SU-DHL-6 (cell line): ENCODE measurements around the gene CRYBG2.

Experiments used
- H2AFZ ChIP-seq: fragments of 200-600 bp; sonication (generic); 2 replicates; pipeline ENCODE4 v1.6.1; 2014; ENCODE audit warnings: low read depth, mild to moderate bottlenecking, moderate library complexity, mixed read lengths, antibody characterized with exemption, low read length; ENCODE audit not compliant: severe bottlenecking
- H3F3A ChIP-seq: fragments of 200-600 bp; shearing (Covaris generic); 2 replicates; pipeline ENCODE4 v1.6.0; 2016; ENCODE audit warnings: antibody characterized with exemption, mild to moderate bottlenecking; ENCODE audit not compliant: insufficient read depth
- H3K27ac ChIP-seq: fragments of 200-600 bp; sonication (generic); 2 replicates; pipeline ENCODE4 v1.5.1; 2016; ENCODE audit warnings: low read depth, mild to moderate bottlenecking, low read length, moderate library complexity, mixed read lengths
- H3K27me3 ChIP-seq: fragments of 200-600 bp; sonication (generic), shearing (Covaris generic); 2 replicates; pipeline ENCODE4 v1.6.0; 2014; ENCODE audit warnings: mild to moderate bottlenecking, low read length
- H3K36me3 ChIP-seq: fragments of 200-600 bp; sonication (generic); 2 replicates; pipeline ENCODE4 v1.6.1; 2014; ENCODE audit warnings: mild to moderate bottlenecking, low read length, mixed read lengths
- H3K4me2 ChIP-seq: fragments of 300-600, 200-600 bp; shearing (Covaris generic), sonication (generic); 2 replicates; pipeline ENCODE4 v1.6.0; 2014; ENCODE audit warnings: low read length, low read depth, mild to moderate bottlenecking; ENCODE audit not compliant: poor library complexity, severe bottlenecking
- H3K4me3 ChIP-seq: fragments of 200-600 bp; sonication (generic); 2 replicates; pipeline ENCODE4 v1.5.1; 2014; ENCODE audit warnings: antibody characterized with exemption, low read length, mild to moderate bottlenecking, mixed read lengths; ENCODE audit not compliant: insufficient read depth, poor library complexity, severe bottlenecking
- H3K79me2 ChIP-seq: fragments of 200-600 bp; sonication (generic); 2 replicates; pipeline ENCODE4 v1.6.1; 2014; ENCODE audit warnings: mild to moderate bottlenecking, low read length, moderate library complexity; ENCODE audit not compliant: insufficient read depth
- H3K9ac ChIP-seq: fragments of 200-600 bp; sonication (generic); 2 replicates; pipeline ENCODE4 v1.7.0; 2014; ENCODE audit warnings: mild to moderate bottlenecking, low read length
- H3K9me2 ChIP-seq: fragments of 200-600 bp; sonication (generic); replicated peaks from 2 replicates; pipeline ENCODE4 v1.6.1; 2014; ENCODE audit warnings: low read length; ENCODE audit not compliant: insufficient read depth
- H3K9me3 ChIP-seq: fragments of 200-600 bp; sonication (generic); 2 replicates; pipeline ENCODE4 v1.6.1; 2014; ENCODE audit warnings: low read length, mixed read lengths; ENCODE audit not compliant: insufficient read depth
- H4K20me1 ChIP-seq: fragments of 200-600 bp; sonication (generic); 2 replicates; pipeline ENCODE4 v1.6.1; 2014; ENCODE audit warnings: low read depth, mild to moderate bottlenecking, antibody characterized with exemption, low read length, moderate library complexity, mixed read lengths
- EZH2phosphoT487 ChIP-seq: fragments of 200-600 bp; sonication (generic), shearing (Covaris generic); conservative IDR thresholded peaks from 2 replicates; pipeline ENCODE4 v1.6.1; 2018; ENCODE audit warnings: mild to moderate bottlenecking, antibody characterized with exemption, low read length, moderate library complexity, mixed read lengths
- TF ChIP-seq, protein P1 (sequence below): fragments of 200-600 bp; sonication (generic); IDR thresholded peaks from one replicate; pipeline ENCODE4 v1.5.1; 2017; ENCODE audit warnings: antibody characterized with exemption, mild to moderate bottlenecking, low read length, moderate library complexity; ENCODE audit not compliant: insufficient read depth, poor library complexity, severe bottlenecking

Gene CRYBG2

DNA sequence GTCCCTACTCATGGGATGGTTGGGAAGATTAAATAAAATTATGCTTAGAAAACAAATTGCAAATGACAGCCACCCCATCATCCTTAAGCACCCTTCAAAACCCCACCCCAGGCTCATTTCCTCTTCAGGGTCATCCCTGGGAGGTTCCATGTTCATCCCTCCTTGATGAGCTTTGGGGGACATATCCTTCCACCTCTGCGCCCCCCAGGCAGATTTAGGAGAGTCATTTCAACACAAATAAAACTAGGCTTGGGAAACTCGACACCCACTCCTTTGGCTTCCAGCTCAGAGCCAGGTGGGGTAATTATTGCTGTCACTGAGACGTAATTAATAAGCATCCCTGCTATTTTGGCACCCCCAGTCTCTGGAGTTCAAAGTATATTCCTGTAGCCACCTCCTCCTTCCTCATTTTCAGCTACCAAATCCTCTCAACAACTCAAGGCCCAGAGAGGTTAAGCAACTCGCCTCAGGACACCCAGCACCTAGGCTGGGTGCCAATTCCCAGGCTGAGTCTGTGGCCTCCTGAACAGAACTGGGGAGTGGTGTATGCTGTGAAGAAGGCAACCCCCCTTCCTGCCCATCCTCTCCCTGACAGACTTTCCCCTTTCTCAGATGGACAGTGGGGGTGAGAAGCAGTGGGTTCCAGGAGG is 595 bp downstream of the CRYBG2 start:
- Histone ChIP-seq H3K36me3 (no peaks in the 10 kb centered on the region), H3K4me2 (no peak overlapping the region), H3K9me2 (no peaks in the 10 kb centered on the region), H2AFZ (no peak overlapping the region), H3F3A (no peaks in the 10 kb centered on the region), H3K27me3 (no peaks in the 10 kb centered on the region), H3K9me3 (no peaks in the 10 kb centered on the region), H4K20me1 (no peaks in the 10 kb centered on the region), H3K9ac (no peak overlapping the region), H3K27ac (no peak overlapping the region), H3K4me3 (no peak overlapping the region), H3K79me2 (no peaks in the 10 kb centered on the region)
- TF ChIP-seq, protein P1, sequence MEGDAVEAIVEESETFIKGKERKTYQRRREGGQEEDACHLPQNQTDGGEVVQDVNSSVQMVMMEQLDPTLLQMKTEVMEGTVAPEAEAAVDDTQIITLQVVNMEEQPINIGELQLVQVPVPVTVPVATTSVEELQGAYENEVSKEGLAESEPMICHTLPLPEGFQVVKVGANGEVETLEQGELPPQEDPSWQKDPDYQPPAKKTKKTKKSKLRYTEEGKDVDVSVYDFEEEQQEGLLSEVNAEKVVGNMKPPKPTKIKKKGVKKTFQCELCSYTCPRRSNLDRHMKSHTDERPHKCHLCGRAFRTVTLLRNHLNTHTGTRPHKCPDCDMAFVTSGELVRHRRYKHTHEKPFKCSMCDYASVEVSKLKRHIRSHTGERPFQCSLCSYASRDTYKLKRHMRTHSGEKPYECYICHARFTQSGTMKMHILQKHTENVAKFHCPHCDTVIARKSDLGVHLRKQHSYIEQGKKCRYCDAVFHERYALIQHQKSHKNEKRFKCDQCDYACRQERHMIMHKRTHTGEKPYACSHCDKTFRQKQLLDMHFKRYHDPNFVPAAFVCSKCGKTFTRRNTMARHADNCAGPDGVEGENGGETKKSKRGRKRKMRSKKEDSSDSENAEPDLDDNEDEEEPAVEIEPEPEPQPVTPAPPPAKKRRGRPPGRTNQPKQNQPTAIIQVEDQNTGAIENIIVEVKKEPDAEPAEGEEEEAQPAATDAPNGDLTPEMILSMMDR, result no peak
- TF ChIP-seq EZH2phosphoT487, result no peak

DNA sequence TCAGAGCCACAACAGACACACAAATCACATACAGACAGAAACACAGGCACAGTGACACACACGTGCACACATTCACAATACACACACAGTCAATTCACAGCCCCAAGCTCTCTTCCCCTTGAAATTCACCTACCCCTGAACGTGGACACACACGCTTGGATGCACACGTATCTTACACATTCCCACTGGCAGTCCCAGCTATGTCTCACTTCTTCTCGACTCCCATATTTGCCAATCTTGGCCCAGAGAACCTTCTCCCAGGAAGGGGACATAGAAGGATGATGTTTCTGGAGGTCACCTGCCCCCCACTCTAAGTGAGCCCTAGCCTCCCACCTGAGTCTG is 1.6 kb downstream of the CRYBG2 start:
- TF ChIP-seq EZH2phosphoT487, result no peak
- TF ChIP-seq, protein P1, result no peak
- H3K9me3 ChIP-seq, result no peaks in the 10 kb centered on the region
- no peaks in the 10 kb centered on the region for H3K79me2 ChIP-seq
- no peaks in the 10 kb centered on the region for H3K9me2 ChIP-seq
- no peak overlapping the region for H2AFZ ChIP-seq
- no peaks in the 10 kb centered on the region for H3F3A ChIP-seq
- H3K27ac ChIP-seq, result no peak overlapping the region
- H3K4me3 ChIP-seq, result no peak overlapping the region
- H4K20me1 ChIP-seq, result no peaks in the 10 kb centered on the region
- H3K4me2 ChIP-seq, result no peak overlapping the region
- H3K36me3 ChIP-seq, result no peaks in the 10 kb centered on the region
- H3K27me3 ChIP-seq, result no peaks in the 10 kb centered on the region
- H3K9ac ChIP-seq, result no peak overlapping the region

DNA sequence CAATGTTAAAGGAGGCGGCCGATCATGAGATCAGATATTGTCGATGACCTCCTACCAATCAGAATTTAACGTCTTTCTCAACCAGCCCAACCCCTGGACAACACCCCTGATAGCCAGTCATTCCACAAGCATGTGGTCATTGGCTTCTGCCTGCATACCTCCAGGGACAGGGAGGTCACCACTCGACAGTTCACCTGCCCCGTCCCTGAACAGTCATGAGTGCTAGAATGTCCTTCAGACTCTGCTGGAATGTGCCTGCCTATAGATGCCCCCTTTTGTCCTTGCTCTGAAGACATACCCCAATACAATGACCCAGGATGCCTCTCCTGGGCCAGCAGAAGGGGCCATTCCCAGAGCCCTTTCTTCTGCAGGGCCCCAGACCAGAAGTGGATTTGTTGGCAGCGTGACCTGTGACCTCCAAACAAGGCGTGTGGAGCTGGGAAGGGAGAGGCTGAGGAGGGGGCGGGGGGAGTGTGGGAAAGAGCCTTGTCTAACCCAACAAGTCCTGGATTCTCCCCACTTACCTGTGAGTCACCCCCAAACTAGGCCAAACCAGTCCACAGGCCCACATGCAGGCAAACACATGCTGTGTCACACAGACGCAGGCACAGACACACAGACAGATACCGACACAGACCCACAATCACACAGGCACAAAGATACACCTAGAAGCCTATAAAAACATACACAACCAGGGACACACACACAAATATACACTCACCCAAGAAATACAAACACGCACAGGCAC is 2.2 kb downstream of the CRYBG2 start:
- Histone ChIP-seq H3K27me3 (no peaks in the 10 kb centered on the region), H2AFZ (no peak overlapping the region), H4K20me1 (no peaks in the 10 kb centered on the region), H3K4me2 (no peak overlapping the region), H3F3A (no peaks in the 10 kb centered on the region), H3K79me2 (no peaks in the 10 kb centered on the region), H3K4me3 (no peak overlapping the region), H3K9me3 (no peaks in the 10 kb centered on the region), H3K27ac (no peak overlapping the region), H3K9me2 (no peaks in the 10 kb centered on the region), H3K36me3 (no peaks in the 10 kb centered on the region), H3K9ac (no peak overlapping the region)
- TF ChIP-seq, protein P1, result no peak
- TF ChIP-seq EZH2phosphoT487, result no peak
